MM.1S (cell line): ENCODE results near the gene IL36B.

Experiments
- EZH2 ChIP-seq: fragments of 300-600 bp; sonication (generic); optimal IDR thresholded peaks from 2 replicates; pipeline ENCODE3; 2017; ENCODE audit warnings: low read depth, mild to moderate bottlenecking, antibody characterized with exemption, low read length, mixed read lengths
- EZH2phosphoT487 ChIP-seq: fragments of 300-600 bp; sonication (generic); IDR thresholded peaks from 2 replicates; pipeline ENCODE4 v1.6.1; 2018; ENCODE audit warnings: antibody characterized with exemption, low read length
- TF ChIP-seq, protein P1 (sequence below): fragments of 300-600 bp; sonication (generic); IDR thresholded peaks from 2 replicates; pipeline ENCODE4 v1.5.1; 2016; ENCODE audit warnings: antibody characterized with exemption, low read length, mixed read lengths

DNA sequence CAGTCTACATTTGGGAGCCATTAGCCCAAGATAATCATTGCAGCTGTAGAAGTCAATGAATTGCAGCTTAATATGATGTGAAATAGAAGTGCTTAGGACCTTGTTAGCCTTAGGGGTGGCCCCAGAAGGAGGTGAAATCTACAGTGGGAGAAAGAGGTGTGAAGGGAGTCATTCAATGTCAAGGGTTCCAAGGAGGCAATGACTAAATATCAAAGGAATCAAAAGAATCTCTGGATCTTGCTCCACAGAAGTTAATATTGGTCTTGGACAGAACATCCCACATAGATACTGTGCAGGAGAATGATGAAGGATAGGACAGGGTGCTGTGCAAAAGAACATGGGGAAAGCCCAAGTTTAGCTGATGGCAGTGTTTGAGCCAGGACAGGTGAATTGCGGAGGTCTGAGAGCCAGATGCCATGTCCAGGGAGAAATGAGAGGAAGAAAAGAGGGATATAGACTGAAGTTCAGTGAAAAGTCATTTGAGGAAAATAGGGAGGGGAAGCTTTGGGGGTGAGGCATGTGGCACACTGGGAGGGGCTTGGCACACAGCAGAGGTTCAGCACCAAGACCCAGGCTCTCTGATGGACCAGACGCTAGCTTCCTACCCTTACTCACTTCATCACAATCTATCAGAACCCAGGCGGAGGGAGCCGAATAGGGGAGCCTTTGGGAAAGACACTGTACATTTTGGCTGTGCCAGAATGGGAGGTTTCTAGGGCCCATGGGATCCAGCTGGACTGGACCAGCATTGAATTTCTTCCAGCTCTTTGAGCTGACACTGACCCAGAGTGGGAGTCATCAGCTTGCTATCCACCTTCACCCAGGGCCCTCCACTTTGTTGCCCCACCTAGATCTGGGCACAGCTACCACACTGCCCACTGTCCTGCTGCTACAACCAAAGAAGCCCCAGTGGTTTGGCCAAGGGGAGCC, 17.3 kb upstream of the IL36B start:
- no peak for TF ChIP-seq EZH2
- TF ChIP-seq, protein P1, sequence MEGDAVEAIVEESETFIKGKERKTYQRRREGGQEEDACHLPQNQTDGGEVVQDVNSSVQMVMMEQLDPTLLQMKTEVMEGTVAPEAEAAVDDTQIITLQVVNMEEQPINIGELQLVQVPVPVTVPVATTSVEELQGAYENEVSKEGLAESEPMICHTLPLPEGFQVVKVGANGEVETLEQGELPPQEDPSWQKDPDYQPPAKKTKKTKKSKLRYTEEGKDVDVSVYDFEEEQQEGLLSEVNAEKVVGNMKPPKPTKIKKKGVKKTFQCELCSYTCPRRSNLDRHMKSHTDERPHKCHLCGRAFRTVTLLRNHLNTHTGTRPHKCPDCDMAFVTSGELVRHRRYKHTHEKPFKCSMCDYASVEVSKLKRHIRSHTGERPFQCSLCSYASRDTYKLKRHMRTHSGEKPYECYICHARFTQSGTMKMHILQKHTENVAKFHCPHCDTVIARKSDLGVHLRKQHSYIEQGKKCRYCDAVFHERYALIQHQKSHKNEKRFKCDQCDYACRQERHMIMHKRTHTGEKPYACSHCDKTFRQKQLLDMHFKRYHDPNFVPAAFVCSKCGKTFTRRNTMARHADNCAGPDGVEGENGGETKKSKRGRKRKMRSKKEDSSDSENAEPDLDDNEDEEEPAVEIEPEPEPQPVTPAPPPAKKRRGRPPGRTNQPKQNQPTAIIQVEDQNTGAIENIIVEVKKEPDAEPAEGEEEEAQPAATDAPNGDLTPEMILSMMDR, result no peak
- no peak for TF ChIP-seq EZH2phosphoT487
